NT2/D1 (cell line): Measurements from ENCODE around the gene ZFP37.
"Not testable (repeated sequence)": the region's sequence is repeated elsewhere in the genome, so short reads cannot be mapped to it uniquely, and the experiment has no call there.

Source experiments
- DNase-seq: peaks from one replicate; pipeline ENCODE4 v3.0.0-alpha.2; 2011; ENCODE audit warnings: low read depth, low spot score
- H3K27me3 ChIP-seq: 2 replicates; pipeline ENCODE4 v1.6.0; 2011; ENCODE audit warnings: mild to moderate bottlenecking; ENCODE audit not compliant: insufficient read length, insufficient read depth
- H3K36me3 ChIP-seq: 2 replicates; pipeline ENCODE4 v1.6.1; 2011; ENCODE audit warnings: mild to moderate bottlenecking, low read length, mixed read lengths; ENCODE audit not compliant: insufficient read depth, insufficient read length
- H3K4me1 ChIP-seq: 2 replicates; pipeline ENCODE4 v1.5.1; 2011; ENCODE audit not compliant: insufficient read depth, insufficient read length
- H3K4me3 ChIP-seq: 2 replicates; pipeline ENCODE4 v1.5.1; 2011; ENCODE audit warnings: low read depth; ENCODE audit not compliant: insufficient read length
- H3K9ac ChIP-seq: 2 replicates; pipeline ENCODE4 v1.6.0; 2011; ENCODE audit warnings: low read depth; ENCODE audit not compliant: insufficient read length
- H3K9me3 ChIP-seq: 2 replicates; pipeline ENCODE4 v1.5.1; 2011; ENCODE audit warnings: mild to moderate bottlenecking, low read length; ENCODE audit not compliant: insufficient read depth
- SUZ12 ChIP-seq: IDR thresholded peaks from 2 replicates; pipeline ENCODE4 v1.6.1; 2011; ENCODE audit not compliant: insufficient read length, insufficient read depth; ENCODE audit errors: extremely low read depth
- YY1 ChIP-seq: IDR thresholded peaks from 2 replicates; pipeline ENCODE4 v1.6.1; 2011; ENCODE audit not compliant: insufficient read length, insufficient read depth
- ZNF274 ChIP-seq: IDR thresholded peaks from 2 replicates; pipeline ENCODE4 v1.6.1; 2011; ENCODE audit warnings: mild to moderate bottlenecking, low read depth, low read length

The ZFP37 gene

GRCh38 chr9:113056191-113057106 is at the start of gene ZFP37:
TSS of gene ZFP37 (minus strand) at chr9:113056724. CDS start at chr9:113056688, 36 bp downstream.
- TF ChIP-seq YY1 (peak; percentile 100), ZNF274 (no peak), SUZ12 (no peak)
- Histone ChIP-seq H3K4me3 (peak within 1 kb of the TSS; percentile 99), H3K9me3 (peaks cover 70% of the 10 kb centered on the region), H3K4me1 (no peaks in the 10 kb centered on the region), H3K9ac (peak within 1 kb of the TSS; percentile 95), H3K27me3 (peaks cover 23% of the 10 kb centered on the region), H3K36me3 (no peaks in the 10 kb centered on the region)
- DNase-seq = peak; percentile 92

DNA sequence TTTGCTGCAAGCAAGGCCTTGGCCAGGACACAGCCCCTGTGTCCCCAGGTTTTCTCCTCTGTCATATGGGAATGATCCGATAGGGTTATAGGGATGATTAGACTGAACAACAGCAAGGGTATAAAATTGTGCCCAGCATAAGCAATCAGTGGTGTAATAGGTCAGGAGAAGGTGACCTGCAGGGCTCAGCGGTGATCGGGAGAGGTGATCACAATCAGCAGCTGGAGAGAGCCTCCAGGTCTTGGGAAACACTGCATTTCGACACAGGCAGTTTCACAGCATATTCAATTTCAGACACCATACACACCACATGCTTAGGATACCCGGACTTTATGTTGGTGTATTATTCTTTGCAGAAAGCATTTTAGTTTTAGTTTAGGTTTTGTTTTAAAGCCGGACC is 48.8 kb upstream of the ZFP37 start:
- not testable (repeated sequence) for DNase-seq, H3K4me1 ChIP-seq, H3K4me3 ChIP-seq, H3K36me3 ChIP-seq, H3K9me3 ChIP-seq, H3K9ac ChIP-seq
- peaks cover 45% of the 10 kb centered on the region for H3K27me3 ChIP-seq

DNA sequence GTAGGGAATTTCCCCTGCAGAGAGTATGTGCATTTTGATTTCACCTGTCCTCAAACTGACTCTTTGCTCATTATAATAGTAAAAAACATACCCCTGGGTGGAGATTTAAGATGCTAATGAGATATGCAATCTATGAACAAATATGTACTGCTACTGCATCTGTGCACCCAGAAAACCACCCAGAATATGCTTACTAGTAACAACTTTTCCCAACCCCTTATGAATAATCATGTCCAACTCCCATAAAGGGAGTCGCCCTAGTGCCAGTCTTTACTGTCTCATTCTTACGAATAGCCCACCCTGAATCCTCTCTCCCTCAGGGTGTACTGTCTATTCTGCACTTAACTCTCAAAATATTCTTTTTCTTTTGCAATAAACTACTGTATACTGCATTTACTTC is 39.0 kb upstream of the ZFP37 start:
- no peak overlapping the region for H3K9ac ChIP-seq
- DNase-seq = no peak
- TF ChIP-seq YY1 (no peak), SUZ12 (no peak), ZNF274 (no peak)
- peaks cover 82% of the 10 kb centered on the region for H3K27me3 ChIP-seq
- H3K36me3 ChIP-seq = no peaks in the 10 kb centered on the region
- no peaks in the 10 kb centered on the region for H3K9me3 ChIP-seq
- no peaks in the 10 kb centered on the region for H3K4me1 ChIP-seq
- no peak overlapping the region for H3K4me3 ChIP-seq

- H3K9me3 ChIP-seq, H3K4me1 ChIP-seq, DNase-seq, H3K9ac ChIP-seq, H3K36me3 ChIP-seq, H3K4me3 ChIP-seq: not testable (repeated sequence)
- H3K27me3 ChIP-seq = peaks cover 43% of the 10 kb centered on the region
Measured at GRCh38 chr9:113089924-113090323, 33.4 kb upstream of the ZFP37 start.

- H3K36me3 ChIP-seq, H3K9ac ChIP-seq, DNase-seq, H3K9me3 ChIP-seq, H3K4me1 ChIP-seq, H3K4me3 ChIP-seq: not testable (repeated sequence)
- H3K27me3 ChIP-seq = peaks cover 36% of the 10 kb centered on the region
Measured at GRCh38 chr9:113089143-113089505, 32.6 kb upstream of the ZFP37 start.

GRCh38 chr9:113088456-113089142 is 32.1 kb upstream of the ZFP37 start:
- not testable (repeated sequence) for H3K36me3 ChIP-seq, H3K9me3 ChIP-seq, H3K9ac ChIP-seq, H3K4me3 ChIP-seq, DNase-seq, H3K4me1 ChIP-seq
- H3K27me3 ChIP-seq = peaks cover 31% of the 10 kb centered on the region

GRCh38 chr9:113062932-113063310 is 6.4 kb upstream of the ZFP37 start:
- not testable (repeated sequence) for DNase-seq, H3K36me3 ChIP-seq, H3K9ac ChIP-seq, H3K4me3 ChIP-seq, H3K4me1 ChIP-seq
- Histone ChIP-seq H3K27me3 (peaks cover 15% of the 10 kb centered on the region), H3K9me3 (peaks cover 19% of the 10 kb centered on the region)

DNA sequence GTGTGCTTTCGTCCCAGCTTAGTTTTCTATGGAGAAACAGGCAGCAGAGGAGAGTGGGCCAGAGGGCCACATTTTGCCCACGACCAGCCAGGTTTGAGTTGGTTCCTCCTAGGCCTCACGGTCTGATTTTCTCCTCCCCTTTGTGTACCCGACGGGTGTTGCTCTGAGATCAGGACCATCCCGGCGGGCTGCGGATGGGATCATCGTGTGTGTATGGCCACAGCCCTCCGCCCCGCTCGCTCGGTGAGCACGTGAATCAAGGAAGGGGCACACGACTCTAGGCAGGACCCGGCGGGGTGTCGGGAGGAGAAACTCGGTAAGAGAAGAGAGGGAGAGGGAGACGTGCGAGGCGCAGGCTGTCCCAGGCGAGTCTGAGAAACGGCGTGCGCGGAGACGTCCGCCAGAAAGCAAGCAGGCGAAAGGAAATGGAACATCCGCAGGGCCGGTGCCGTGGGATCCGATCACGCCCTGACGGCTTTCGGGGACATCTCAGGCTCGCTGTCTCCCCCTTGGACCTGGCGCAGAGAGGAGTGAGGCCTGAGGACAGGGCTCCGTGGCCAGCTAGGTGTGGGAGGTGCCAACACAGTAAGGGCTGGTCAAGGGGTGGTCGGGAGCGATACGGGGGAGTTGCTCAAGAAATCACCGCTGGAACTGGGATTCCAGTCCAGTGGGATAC is 5.9 kb upstream of the ZFP37 start:
- not testable (repeated sequence) for H3K4me1 ChIP-seq, H3K9ac ChIP-seq, H3K4me3 ChIP-seq, DNase-seq, H3K36me3 ChIP-seq
- H3K27me3 ChIP-seq = peaks cover 20% of the 10 kb centered on the region
- H3K9me3 ChIP-seq = peaks cover 24% of the 10 kb centered on the region

DNA sequence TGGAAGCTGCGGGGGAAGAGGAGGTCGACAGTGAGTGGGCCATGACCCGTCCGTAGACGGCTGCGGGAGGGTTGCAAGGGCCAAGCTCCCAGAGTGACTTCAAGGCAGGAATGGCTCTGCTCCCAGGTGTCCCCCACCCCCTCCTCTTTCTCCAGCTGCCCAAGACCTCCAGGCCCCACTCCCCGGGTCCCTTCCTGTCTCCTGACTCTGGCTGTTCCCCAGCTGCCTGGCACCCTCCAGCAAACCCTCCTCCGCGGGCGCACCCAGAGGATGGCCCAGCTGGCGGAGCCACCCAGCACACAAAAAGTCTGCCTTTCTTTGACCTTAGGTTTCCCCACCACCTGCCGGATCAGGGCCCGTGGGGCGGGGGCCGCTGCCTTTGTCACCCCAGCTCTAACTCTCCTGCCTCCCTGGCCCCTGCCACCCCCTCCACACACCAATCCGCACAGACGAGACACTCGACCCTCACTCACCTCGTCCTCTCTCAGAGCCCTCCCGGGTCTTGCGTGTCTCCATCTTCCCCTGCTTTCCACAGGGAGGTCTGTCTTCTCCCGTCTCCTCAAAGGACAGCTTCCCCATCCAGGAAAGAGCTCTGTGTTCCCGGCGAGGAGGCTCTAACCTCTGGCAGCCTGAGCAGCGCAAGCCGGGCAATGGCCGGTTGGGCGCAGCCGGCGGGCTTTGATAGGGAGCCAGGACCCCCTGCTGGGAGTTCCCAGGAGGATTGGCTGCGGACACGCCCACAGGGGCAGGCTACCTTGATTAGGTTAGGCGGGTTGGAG is 4.7 kb upstream of the ZFP37 start:
- not testable (repeated sequence) for H3K4me3 ChIP-seq, H3K36me3 ChIP-seq, DNase-seq, H3K9ac ChIP-seq, H3K4me1 ChIP-seq
- H3K27me3 ChIP-seq = peaks cover 23% of the 10 kb centered on the region
- H3K9me3 ChIP-seq = peaks cover 27% of the 10 kb centered on the region

GRCh38 chr9:113059581-113060284 is 3.2 kb upstream of the ZFP37 start:
- peaks cover 38% of the 10 kb centered on the region for H3K9me3 ChIP-seq
- DNase-seq = not testable (repeated sequence)
- H3K4me3 ChIP-seq = peak overlapping the region; percentile 2

More at GRCh38 chr9:113059581-113060284, 3.2 kb upstream of the ZFP37 start:
- peaks cover 23% of the 10 kb centered on the region for H3K27me3 ChIP-seq
- H3K9ac ChIP-seq, H3K36me3 ChIP-seq, H3K4me1 ChIP-seq: not testable (repeated sequence)
